Lung (tissue), 12 donors: Measurements from ENCODE around the gene ABCA12. TPM values are rescaled to one million over a fixed set of nuclear protein-coding genes. Genes with fewer than 3 reads are reported as not detected.

Source experiments
- ATAC-seq: fragments of 200-7000 bp; cut with Tn5 transposase; one replicate; pipeline ENCODE4 v1.9.1; 2020; ENCODE audit warnings: moderate number of reproducible peaks; ENCODE audit not compliant: insufficient read depth, low FRiP score
- DNase-seq, 3 donors: peaks; one replicate each; pipeline ENCODE4 v3.0.0-alpha.2; 2013 to 2017
- H3K27ac ChIP-seq, 2 donors: one replicate each; pipeline ENCODE4 v1.5.1; 2013; ENCODE audit warnings: mild to moderate bottlenecking in 2 of 2, moderate library complexity in 2 of 2, control low read depth in 1 of 2, inconsistent platforms in 1 of 2, low read depth in 1 of 2, low read length in 1 of 2
- H3K27me3 ChIP-seq, 3 donors: one replicate each; pipeline ENCODE4 v1.5.1; 2013; ENCODE audit warnings: low read length in 2 of 3; ENCODE audit not compliant: control insufficient read depth in 3 of 3, insufficient read depth in 3 of 3
- H3K36me3 ChIP-seq, 4 donors: one replicate each; pipeline ENCODE4 v1.5.1; 2013; ENCODE audit warnings: low read length in 4 of 4, mild to moderate bottlenecking in 1 of 4, moderate library complexity in 1 of 4; ENCODE audit not compliant: control insufficient read depth in 4 of 4, insufficient read depth in 4 of 4
- H3K4me1 ChIP-seq, 5 donors: one replicate each; pipeline ENCODE4 v1.5.1; 2013; ENCODE audit warnings: low read length in 5 of 5, mild to moderate bottlenecking in 2 of 5, moderate library complexity in 1 of 5; ENCODE audit not compliant: control insufficient read depth in 5 of 5, insufficient read depth in 5 of 5
- H3K4me3 ChIP-seq: one replicate; pipeline ENCODE4 v1.5.1; 2013; ENCODE audit warnings: mild to moderate bottlenecking, control low read depth, moderate library complexity
- H3K9ac ChIP-seq, 2 donors: one replicate each; pipeline ENCODE4 v1.5.1; 2013; ENCODE audit warnings: low read length in 2 of 2, control low read depth in 1 of 2; ENCODE audit not compliant: insufficient read depth in 1 of 2
- H3K9me3 ChIP-seq, 4 donors: one replicate each; pipeline ENCODE4 v1.5.1; 2013; ENCODE audit warnings: low read length in 3 of 4, mild to moderate bottlenecking in 1 of 4, moderate library complexity in 1 of 4; ENCODE audit not compliant: control insufficient read depth in 4 of 4, insufficient read depth in 3 of 4
- CTCF ChIP-seq: IDR thresholded peaks from 2 replicates; pipeline ENCODE4 v1.5.1; 2012; ENCODE audit warnings: mild to moderate bottlenecking; ENCODE audit errors: control extremely low read depth, extremely low read depth
- WGBS, 2 donors: extraction: QIAGEN DNeasy Blood & Tissue Kit; methylation state at CpG; one replicate each; pipeline ENCODE4 v1.1.7; 2013; 5-methylcytosine and 5-hydroxymethylcytosine counted together
- polyA plus RNA-seq, 2 donors: library from polyadenylated mRNA; stranded (reverse); fragments of 200-250 nt; gene quantifications; one replicate each; pipeline ENCODE4 v1.2.1, GENCODE V29; 2013
- total RNA-seq, 2 donors: library from RNA; depleted of rRNA in 1 of 2; stranded (reverse); fragments of >200 nt in 1 of 2; gene quantifications; one replicate each; pipeline ENCODE4 v1.2.1, GENCODE V29; 2014 to 2021
- donor health status: control.
- donor health status: control.
- donor health status: Bipolar disorder and iron deficiency.
- donor health status: healthy.
- donor health status: DM: yes; HTN: yes; CAD: no.

ABCA12 gene
- total and polyA plus RNA-seq, 4 donors: 0.06 to 2.2 (median 0.19) TPM

- Histone ChIP-seq H3K9ac (no peak overlapping the region), H3K4me3 (no peak overlapping the region), H3K9me3 (no peaks in the 10 kb centered on the region), H3K27ac (no peak overlapping the region), H3K36me3 (no peaks in the 10 kb centered on the region), H3K4me1 (no peaks in the 10 kb centered on the region), H3K27me3 (no peaks in the 10 kb centered on the region)
- DNase-seq (no peak), ATAC-seq (no peak)
- no peak for TF ChIP-seq CTCF
- WGBS, 2 donors: 48 to 56% methylated on average over 3 of the region's 3 CpGs
Measured at GRCh38 chr2:215022418-215022817, 116.0 kb downstream of the ABCA12 start.

GRCh38 chr2:215020283-215020682 is 118.1 kb downstream of the ABCA12 start:
- Histone ChIP-seq H3K36me3 (no peaks in the 10 kb centered on the region), H3K4me1 (no peaks in the 10 kb centered on the region), H3K27me3 (no peaks in the 10 kb centered on the region), H3K4me3 (no peak overlapping the region), H3K27ac (no peak overlapping the region), H3K9ac (no peak overlapping the region), H3K9me3 (no peaks in the 10 kb centered on the region)
- no peak for TF ChIP-seq CTCF
- ATAC-seq (no peak), DNase-seq (no peak)
- 42 to 45% methylated on average over 2 of the region's 2 CpGs for WGBS, 2 donors

GRCh38 chr2:215019521-215020145 is 118.8 kb downstream of the ABCA12 start:
- H3K4me3 ChIP-seq: no peak overlapping the region
- H3K9me3 ChIP-seq: no peaks in the 10 kb centered on the region
- WGBS, 2 donors: 92 to 95% methylated on average over 8 of the region's 8 CpGs
- no peaks in the 10 kb centered on the region for H3K36me3 ChIP-seq
- no peaks in the 10 kb centered on the region for H3K27me3 ChIP-seq
- no peak for TF ChIP-seq CTCF
- no peak overlapping the region for H3K27ac ChIP-seq
- DNase-seq (no peak), ATAC-seq (no peak)
- no peaks in the 10 kb centered on the region for H3K4me1 ChIP-seq
- no peak overlapping the region for H3K9ac ChIP-seq

GRCh38 chr2:215019085-215019484 is 119.3 kb downstream of the ABCA12 start:
- no peak for DNase-seq
- Histone ChIP-seq H3K9me3 (no peaks in the 10 kb centered on the region), H3K4me1 (no peaks in the 10 kb centered on the region), H3K4me3 (no peak overlapping the region), H3K9ac (no peak overlapping the region), H3K36me3 (no peaks in the 10 kb centered on the region), H3K27ac (no peak overlapping the region), H3K27me3 (no peaks in the 10 kb centered on the region)
- WGBS, 2 donors: 79 to 86% methylated on average over 3 of the region's 3 CpGs
- TF ChIP-seq CTCF: no peak
- ATAC-seq: no peak
